ENCODE data around the gene NCK2. TPM values are rescaled to one million over a fixed set of nuclear protein-coding genes. Genes with fewer than 3 reads are reported as not detected.

Gene NCK2
- total and polyA plus RNA-seq, 4 donors, result 19.3 to 54.4 (median 33.9) TPM

DNA sequence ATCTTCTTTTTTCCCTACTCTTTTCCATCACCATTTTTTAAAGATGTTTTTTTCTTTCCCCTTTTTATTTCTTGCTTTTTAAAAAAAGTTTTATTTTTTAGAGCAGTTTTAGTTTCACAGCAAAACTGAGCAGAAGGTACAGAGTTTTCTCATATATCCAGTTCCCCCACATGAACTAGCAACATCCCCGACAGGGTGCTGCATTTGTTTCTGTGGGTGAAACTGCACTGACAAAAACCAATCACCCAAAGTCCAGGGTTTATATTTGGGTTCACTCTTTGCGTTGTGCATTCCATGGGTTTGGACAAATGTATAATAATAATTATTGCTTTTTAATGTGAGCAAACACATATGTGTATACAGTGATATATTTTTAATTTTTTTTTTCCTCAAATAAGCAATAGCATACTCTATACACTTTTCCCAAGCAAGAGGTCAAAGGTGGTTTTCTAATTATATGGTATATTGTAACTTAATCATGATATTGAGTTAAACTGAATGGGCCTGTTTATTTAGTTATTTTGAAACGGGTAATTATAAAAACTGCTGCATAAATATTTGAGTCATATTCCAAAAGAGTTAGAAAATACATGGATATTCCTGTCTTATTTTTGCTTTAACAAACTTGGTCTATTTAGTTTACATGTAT, 50.3 kb downstream of the NCK2 start:
- TF ChIP-seq, protein P1, sequence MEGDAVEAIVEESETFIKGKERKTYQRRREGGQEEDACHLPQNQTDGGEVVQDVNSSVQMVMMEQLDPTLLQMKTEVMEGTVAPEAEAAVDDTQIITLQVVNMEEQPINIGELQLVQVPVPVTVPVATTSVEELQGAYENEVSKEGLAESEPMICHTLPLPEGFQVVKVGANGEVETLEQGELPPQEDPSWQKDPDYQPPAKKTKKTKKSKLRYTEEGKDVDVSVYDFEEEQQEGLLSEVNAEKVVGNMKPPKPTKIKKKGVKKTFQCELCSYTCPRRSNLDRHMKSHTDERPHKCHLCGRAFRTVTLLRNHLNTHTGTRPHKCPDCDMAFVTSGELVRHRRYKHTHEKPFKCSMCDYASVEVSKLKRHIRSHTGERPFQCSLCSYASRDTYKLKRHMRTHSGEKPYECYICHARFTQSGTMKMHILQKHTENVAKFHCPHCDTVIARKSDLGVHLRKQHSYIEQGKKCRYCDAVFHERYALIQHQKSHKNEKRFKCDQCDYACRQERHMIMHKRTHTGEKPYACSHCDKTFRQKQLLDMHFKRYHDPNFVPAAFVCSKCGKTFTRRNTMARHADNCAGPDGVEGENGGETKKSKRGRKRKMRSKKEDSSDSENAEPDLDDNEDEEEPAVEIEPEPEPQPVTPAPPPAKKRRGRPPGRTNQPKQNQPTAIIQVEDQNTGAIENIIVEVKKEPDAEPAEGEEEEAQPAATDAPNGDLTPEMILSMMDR (IDR thresholded peaks at IDR 0.05; ENCODE audit: control extremely low read depth, extremely low read depth), result no peak
- no peak overlapping the region for H3K9ac ChIP-seq (ENCODE audit: insufficient read depth in 1 of 2, low read length in 2 of 2)
- H3K4me3 ChIP-seq, result no peak overlapping the region
- H3K9me3 ChIP-seq (ENCODE audit: control insufficient read depth in 4 of 4, insufficient read depth in 3 of 4, low read length in 3 of 4), result peaks cover 0 to 2% (median 0%) of the 10 kb centered on the region in 4 donors
- H3K27ac ChIP-seq (ENCODE audit: low read depth in 1 of 2, low read length in 1 of 2), result no peak overlapping the region
- no peaks in the 10 kb centered on the region for H3K27me3 ChIP-seq (ENCODE audit: control insufficient read depth in 3 of 3, insufficient read depth in 3 of 3, low read length in 2 of 3)
- peaks cover 8 to 46% (median 31%) of the 10 kb centered on the region in 5 donors for H3K4me1 ChIP-seq (ENCODE audit: control insufficient read depth in 5 of 5, insufficient read depth in 5 of 5, low read length in 5 of 5)
- DNase-seq (no peak), ATAC-seq (ENCODE audit: insufficient read depth, low FRiP score) (no peak)
- no peaks in the 10 kb centered on the region for H3K36me3 ChIP-seq (ENCODE audit: control insufficient read depth in 4 of 4, insufficient read depth in 4 of 4, low read length in 4 of 4)
- WGBS, 2 donors, result 43 to 65% methylated on average over 3 of the region's 3 CpGs

DNA sequence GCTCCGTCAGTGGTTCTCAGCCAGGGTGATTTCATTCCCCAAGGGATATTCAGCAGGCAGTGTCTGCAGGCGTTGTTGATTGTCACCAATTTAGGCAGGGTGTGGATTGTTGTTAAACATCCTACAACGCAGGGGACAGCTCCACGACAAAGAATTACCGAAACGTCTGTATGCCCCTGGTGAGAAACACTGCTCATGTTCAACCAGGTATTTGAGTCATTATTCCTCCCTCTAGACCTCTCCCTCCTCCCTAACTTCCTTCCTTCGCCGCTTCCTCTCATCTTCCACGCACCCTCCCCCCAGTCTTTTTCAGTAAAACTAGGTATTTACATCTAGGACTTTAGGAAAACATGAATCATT, 50.8 kb downstream of the NCK2 start:
- WGBS, 2 donors, result 18 to 33% methylated on average over 9 of the region's 9 CpGs
- no peak overlapping the region for H3K9ac ChIP-seq (ENCODE audit: insufficient read depth in 1 of 2, low read length in 2 of 2)
- no peaks in the 10 kb centered on the region for H3K36me3 ChIP-seq (ENCODE audit: control insufficient read depth in 4 of 4, insufficient read depth in 4 of 4, low read length in 4 of 4)
- H3K4me1 ChIP-seq (ENCODE audit: control insufficient read depth in 5 of 5, insufficient read depth in 5 of 5, low read length in 5 of 5), result peaks cover 7 to 41% (median 27%) of the 10 kb centered on the region in 5 donors
- no peak overlapping the region for H3K27ac ChIP-seq (ENCODE audit: low read depth in 1 of 2, low read length in 1 of 2)
- ATAC-seq (ENCODE audit: insufficient read depth, low FRiP score) (no peak), DNase-seq (no peak)
- no peak overlapping the region for H3K4me3 ChIP-seq
- H3K9me3 ChIP-seq (ENCODE audit: control insufficient read depth in 4 of 4, insufficient read depth in 3 of 4, low read length in 3 of 4), result peaks cover 0 to 2% (median 0%) of the 10 kb centered on the region in 4 donors
- TF ChIP-seq, protein P1 (IDR thresholded peaks at IDR 0.05; ENCODE audit: control extremely low read depth, extremely low read depth), result no peak
- H3K27me3 ChIP-seq (ENCODE audit: control insufficient read depth in 3 of 3, insufficient read depth in 3 of 3, low read length in 2 of 3), result no peaks in the 10 kb centered on the region

DNA sequence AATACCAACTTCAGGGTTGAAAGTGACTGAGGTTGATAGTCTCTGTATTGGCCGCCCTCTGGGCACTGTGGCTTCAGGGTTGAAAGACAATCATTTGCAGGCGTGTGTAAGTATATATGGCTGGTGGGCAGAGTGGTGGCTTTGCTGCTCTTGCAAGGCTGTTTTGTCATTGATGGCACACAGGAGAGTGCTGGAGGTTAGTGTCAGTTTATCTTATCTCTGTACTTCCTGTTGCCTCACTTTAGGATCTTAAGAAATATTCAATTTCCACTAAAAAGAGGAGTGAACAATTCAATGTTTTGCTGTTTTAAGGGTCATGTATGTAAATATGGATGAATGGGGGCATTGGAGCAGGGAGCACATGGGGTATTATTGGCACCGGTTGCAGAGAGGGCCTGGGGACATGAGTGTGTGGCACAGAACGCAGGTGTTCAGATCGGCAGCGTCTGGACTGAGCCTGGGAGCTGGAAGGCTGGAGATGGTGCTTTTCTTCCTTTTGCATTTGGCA, 51.5 kb downstream of the NCK2 start:
- Histone ChIP-seq H3K9me3 (ENCODE audit: control insufficient read depth in 4 of 4, insufficient read depth in 3 of 4, low read length in 3 of 4) (peaks cover 0 to 2% (median 0%) of the 10 kb centered on the region in 4 donors), H3K27me3 (ENCODE audit: control insufficient read depth in 3 of 3, insufficient read depth in 3 of 3, low read length in 2 of 3) (no peaks in the 10 kb centered on the region), H3K27ac (ENCODE audit: low read depth in 1 of 2, low read length in 1 of 2) (peak overlapping the region in 1 of 2 donors; percentile 54), H3K4me1 (ENCODE audit: control insufficient read depth in 5 of 5, insufficient read depth in 5 of 5, low read length in 5 of 5) (peaks cover 3 to 35% (median 25%) of the 10 kb centered on the region in 5 donors), H3K9ac (ENCODE audit: insufficient read depth in 1 of 2, low read length in 2 of 2) (no peak overlapping the region), H3K36me3 (ENCODE audit: control insufficient read depth in 4 of 4, insufficient read depth in 4 of 4, low read length in 4 of 4) (no peaks in the 10 kb centered on the region), H3K4me3 (no peak overlapping the region)
- ATAC-seq (ENCODE audit: insufficient read depth, low FRiP score), result no peak
- TF ChIP-seq, protein P1 (IDR thresholded peaks at IDR 0.05; ENCODE audit: control extremely low read depth, extremely low read depth), result no peak
- no peak for DNase-seq
- WGBS, 2 donors, result 17 to 48% methylated on average over 6 of the region's 6 CpGs
